HepG2 (cell line): ENCODE measurements around the gene ATP9A. TPM values are rescaled to one million over a fixed set of nuclear protein-coding genes. Genes with fewer than 3 reads are reported as not detected.

ENCODE experiments used
- GLI4 ChIP-seq: sonication (generic); formaldehyde crosslinking; IDR thresholded peaks from 2 replicates; pipeline ENCODE4 v1.5.1; 2020; ENCODE audit warnings: missing genetic modification reagents, mild to moderate bottlenecking, moderate library complexity, borderline replicate concordance
- ZSCAN25 ChIP-seq: sonication (generic); formaldehyde crosslinking; IDR thresholded peaks from 2 replicates; pipeline ENCODE4 v1.8.0; 2022; ENCODE audit warnings: mild to moderate bottlenecking, missing genetic modification reagents
- polyA plus RNA-seq, 8 experiments: library from polyadenylated mRNA; depleted of rRNA in 3 of 8; stranded (reverse) in 7 of 8; unstranded in 1 of 8; fragments of >200 nt; fragmentation: Illumina TruSeq in 4 of 8; extraction: Trizol in 4 of 8; gene quantifications; 2 replicates each; pipeline versions ENCODE4 v1.2.1 to v1.2.3, GENCODE V29; 2011 to 2016; ENCODE audit warnings: low read depth in 4 of 8, missing spikeins in 1 of 8, mixed read lengths in 1 of 8; ENCODE audit not compliant: insufficient read depth in 1 of 8
- total RNA-seq, 5 experiments: library from RNA; depleted of rRNA; stranded (reverse); fragments of >200 nt; fragmentation: Illumina TruSeq; extraction: Trizol; gene quantifications; 2 replicates each; pipeline ENCODE4 v1.2.3, GENCODE V29; 2016; ENCODE audit warnings: low read depth in 1 of 5
- TF ChIP-seq, protein P1 (sequence below), 2 experiments: fragments of 450-650 bp in 1 of 2; sonication (generic) in 1 of 2; formaldehyde crosslinking in 1 of 2; IDR thresholded peaks; 2 replicates each; pipeline versions ENCODE4 v1.6.1 to v1.8.0; 2016 to 2022; ENCODE audit warnings: antibody characterized with exemption in 1 of 2, mild to moderate bottlenecking in 1 of 2, missing genetic modification reagents in 1 of 2
- TF ChIP-seq, protein P2 (sequence below): sonication (generic); formaldehyde crosslinking; IDR thresholded peaks from 2 replicates; pipeline ENCODE4 v1.9.0; 2022; ENCODE audit warnings: missing genetic modification reagents, mild to moderate bottlenecking, borderline replicate concordance

The ATP9A gene
- total and polyA plus RNA-seq, 2 of the 13 experiments (the other 11 are each of a cell fraction or from before 2014, with no cell fraction given): 11.8 to 18.5 TPM

DNA sequence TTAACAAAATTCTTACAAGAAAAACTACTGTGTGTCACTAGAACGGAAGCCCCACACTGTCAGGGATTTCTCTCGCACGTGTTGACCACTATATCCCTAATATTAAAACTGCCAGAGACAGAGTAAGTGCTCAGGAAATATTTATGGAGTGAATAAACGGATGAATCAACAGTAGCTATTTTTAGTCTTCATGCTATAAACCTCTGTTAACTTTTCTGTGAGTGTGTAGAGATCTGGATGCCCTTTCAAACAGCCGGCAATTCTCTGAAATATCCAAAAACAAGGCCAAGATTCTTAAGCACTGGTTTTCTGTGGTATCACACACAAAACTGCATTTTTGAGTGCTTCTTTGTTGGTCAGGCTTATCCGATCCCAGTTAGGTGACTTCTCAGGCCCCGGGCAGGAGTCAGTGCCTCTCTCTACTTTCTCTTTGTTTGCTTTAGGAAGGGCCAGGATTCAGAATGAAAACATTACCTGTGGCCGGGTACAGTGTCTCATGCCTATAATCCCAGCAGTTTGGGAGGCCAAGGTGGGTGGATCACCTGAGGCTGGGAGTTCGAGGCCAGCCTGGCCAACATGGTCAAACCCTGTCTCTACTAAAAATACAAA, 15.7 kb downstream of the ATP9A start (continued):
- TF ChIP-seq, protein P1, sequence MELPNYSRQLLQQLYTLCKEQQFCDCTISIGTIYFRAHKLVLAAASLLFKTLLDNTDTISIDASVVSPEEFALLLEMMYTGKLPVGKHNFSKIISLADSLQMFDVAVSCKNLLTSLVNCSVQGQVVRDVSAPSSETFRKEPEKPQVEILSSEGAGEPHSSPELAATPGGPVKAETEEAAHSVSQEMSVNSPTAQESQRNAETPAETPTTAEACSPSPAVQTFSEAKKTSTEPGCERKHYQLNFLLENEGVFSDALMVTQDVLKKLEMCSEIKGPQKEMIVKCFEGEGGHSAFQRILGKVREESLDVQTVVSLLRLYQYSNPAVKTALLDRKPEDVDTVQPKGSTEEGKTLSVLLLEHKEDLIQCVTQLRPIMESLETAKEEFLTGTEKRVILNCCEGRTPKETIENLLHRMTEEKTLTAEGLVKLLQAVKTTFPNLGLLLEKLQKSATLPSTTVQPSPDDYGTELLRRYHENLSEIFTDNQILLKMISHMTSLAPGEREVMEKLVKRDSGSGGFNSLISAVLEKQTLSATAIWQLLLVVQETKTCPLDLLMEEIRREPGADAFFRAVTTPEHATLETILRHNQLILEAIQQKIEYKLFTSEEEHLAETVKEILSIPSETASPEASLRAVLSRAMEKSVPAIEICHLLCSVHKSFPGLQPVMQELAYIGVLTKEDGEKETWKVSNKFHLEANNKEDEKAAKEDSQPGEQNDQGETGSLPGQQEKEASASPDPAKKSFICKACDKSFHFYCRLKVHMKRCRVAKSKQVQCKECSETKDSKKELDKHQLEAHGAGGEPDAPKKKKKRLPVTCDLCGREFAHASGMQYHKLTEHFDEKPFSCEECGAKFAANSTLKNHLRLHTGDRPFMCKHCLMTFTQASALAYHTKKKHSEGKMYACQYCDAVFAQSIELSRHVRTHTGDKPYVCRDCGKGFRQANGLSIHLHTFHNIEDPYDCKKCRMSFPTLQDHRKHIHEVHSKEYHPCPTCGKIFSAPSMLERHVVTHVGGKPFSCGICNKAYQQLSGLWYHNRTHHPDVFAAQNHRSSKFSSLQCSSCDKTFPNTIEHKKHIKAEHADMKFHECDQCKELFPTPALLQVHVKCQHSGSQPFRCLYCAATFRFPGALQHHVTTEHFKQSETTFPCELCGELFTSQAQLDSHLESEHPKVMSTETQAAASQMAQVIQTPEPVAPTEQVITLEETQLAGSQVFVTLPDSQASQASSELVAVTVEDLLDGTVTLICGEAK (IDR thresholded peaks at IDR 0.05): no peak
- TF ChIP-seq, protein P1 (CRISPR knock-in tag; IDR thresholded peaks at IDR 0.05): 0 out of 2 replicates have a peak, but pooled peaks have one; percentile 26
- no peak for TF ChIP-seq ZSCAN25
- no peak for TF ChIP-seq GLI4 (CRISPR knock-in tag)
- TF ChIP-seq, protein P2, sequence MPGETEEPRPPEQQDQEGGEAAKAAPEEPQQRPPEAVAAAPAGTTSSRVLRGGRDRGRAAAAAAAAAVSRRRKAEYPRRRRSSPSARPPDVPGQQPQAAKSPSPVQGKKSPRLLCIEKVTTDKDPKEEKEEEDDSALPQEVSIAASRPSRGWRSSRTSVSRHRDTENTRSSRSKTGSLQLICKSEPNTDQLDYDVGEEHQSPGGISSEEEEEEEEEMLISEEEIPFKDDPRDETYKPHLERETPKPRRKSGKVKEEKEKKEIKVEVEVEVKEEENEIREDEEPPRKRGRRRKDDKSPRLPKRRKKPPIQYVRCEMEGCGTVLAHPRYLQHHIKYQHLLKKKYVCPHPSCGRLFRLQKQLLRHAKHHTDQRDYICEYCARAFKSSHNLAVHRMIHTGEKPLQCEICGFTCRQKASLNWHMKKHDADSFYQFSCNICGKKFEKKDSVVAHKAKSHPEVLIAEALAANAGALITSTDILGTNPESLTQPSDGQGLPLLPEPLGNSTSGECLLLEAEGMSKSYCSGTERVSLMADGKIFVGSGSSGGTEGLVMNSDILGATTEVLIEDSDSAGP: 0 out of 2 replicates have a peak, but pooled peaks have one; percentile 28
